ENCODE data around the gene DHCR24.

DHCR24 gene

DNA sequence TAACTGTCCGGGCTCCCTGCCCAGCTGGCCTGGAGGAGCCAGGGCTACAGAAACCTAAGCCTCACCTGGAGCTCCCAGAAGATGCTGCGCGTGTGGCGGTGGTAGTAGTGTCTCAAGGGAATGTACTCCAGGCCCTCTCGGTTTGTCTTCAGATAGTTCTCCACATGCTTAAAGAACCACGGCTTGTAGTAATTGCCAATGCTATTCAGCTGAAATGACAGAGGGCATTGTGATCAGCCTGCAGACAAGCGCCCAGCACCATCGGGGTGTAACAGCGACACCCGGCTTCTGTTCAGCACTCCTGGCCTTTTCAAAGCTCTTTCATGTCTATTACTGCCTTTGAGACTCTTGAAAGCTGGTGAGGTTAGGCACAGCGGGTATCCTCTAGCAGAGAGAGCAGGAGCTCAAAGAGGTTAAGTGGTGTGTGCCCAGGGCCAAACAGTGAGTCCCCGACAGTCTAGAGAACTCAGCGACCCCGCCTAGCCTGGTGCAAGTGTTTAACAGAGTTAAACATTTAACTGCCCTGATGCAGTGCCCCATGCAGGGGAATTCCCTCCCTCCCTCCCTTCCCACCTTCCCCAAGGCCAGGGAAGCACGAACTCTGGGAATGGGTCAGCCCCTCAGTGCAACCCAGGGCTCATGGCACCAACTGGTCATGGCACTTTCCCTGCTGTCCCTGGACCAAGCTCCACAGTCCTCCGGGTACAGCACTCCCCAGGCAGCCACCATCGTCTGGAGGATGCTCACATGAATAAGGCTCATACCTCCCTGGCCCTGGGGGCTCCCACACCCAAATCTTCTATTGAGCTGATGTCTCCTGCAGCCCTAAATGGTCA lies 21.5 kb downstream of the DHCR24 start:
- DNase-seq (ENCODE audit: low read depth), result no peak

DNA sequence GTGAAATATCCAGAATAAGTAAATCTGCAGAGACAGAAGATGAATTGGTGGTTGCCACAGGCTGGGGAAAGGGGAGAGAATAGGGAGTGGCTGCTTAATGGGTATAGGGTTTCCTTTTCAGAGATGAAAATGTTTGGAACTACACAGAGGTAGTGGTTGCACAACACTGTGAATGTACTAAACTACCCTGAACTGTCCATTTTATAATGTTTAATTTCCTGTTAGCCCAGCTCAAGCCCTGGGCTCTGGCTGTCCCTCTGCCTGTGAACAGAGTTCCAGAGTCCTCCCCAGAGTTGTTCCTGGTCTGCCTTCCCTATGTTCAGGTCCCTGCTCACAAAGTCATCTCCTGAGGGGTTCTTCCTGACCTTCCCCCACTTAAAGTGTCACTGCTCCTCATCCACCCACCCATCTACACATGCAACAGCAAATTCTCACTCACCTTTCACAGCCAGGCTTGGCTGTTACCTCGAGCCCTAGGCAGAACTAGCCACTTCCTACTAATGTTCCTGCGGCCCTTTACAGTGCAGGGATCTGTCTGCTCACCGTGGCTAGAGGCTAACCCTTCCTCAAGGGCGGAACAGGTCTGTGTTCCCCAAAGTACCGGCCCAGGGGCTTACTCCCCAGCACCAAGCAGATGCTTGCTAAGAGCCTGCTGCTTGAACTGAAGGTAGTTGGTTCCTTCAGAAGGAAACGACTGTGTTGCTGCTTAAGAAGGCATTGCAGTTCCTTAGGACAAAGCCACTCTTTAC lies 22.4 kb downstream of the DHCR24 start:
- no peak for DNase-seq (ENCODE audit: low read depth)

DNA sequence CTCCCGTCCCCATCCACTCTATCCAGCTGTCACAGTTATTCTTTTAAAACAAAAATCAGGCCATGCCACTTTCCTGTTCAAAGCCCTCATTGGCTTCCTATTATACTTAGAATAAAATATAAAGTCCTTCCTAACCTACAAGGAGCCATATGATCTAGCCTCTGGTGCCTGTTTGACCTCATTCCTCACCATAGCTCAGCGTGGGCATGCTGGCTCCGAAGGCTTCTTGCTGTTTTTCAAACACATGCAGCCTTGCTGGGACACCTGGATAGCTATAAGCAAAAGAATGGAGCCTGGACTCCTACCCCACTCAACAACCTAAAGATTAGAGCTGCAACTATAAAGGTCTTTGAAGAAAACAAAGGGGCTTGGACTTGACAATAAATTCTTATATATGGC lies 23.7 kb downstream of the DHCR24 start:
- no peak for DNase-seq (ENCODE audit: low read depth)

DNA sequence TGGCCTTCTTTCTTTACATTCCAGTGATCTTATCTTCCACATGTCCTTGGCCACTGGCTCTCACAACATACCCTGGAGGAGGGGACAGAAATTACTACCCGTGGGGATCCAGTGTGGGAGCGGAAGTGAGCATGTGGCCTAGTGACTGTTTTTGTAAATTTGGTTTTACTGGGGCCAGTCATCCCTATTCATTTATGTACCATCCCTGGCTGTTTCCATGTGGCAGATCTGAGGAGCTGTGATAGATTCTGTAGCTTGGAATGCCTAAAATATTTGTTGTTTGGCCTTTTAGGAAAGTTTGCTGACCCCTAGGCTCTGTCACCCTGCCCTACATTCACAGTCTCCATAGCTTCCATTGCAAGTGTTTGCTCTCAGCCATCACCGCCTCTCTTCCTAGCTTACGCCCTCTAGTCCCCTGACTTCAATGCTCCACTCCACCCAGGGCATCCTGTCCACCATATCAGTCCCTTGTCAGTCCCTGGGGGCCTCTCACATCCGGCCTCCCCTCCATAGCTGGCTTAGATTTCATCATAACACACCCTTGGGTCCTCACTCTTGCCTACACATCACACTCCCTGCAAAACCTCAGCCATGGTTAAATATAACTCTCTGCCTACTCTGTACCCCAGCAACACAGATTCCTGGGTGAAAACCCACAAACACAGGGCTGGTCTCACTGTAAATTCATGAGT lies 25.8 kb downstream of the DHCR24 start:
- no peak for DNase-seq (ENCODE audit: low read depth)

DNA sequence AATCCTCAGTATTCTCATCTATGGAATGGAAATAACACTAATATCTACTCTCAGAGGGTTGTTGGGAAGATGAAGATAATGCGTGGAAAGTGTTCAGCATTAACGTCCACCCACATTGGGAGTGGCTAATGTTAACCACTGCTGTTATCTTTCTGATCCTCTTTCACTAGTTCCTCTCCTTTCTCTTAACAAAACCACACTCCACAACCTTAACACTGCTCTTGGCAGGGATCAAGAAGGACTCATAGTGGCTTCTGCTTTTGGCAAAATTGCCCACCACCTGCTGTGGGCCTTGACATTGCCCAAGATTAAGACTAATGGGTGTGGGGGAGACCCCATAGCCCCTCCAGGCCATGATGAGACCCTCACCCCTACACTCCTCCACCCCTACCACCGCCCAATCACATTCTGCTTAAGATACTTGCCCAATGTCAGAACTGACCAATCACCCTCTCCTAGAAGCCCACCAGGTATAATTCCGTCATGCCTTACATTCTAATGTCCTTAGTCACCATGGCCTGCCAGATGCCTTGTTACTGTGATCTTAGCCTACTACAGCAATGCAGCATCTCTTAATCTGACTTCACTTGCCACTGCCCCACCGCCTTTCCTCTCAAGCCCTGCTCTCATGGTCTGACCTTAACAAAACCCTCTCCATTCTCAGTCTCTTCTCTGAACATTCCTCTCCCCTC lies 27.1 kb downstream of the DHCR24 start:
- DNase-seq (ENCODE audit: low read depth), result no peak

DNA sequence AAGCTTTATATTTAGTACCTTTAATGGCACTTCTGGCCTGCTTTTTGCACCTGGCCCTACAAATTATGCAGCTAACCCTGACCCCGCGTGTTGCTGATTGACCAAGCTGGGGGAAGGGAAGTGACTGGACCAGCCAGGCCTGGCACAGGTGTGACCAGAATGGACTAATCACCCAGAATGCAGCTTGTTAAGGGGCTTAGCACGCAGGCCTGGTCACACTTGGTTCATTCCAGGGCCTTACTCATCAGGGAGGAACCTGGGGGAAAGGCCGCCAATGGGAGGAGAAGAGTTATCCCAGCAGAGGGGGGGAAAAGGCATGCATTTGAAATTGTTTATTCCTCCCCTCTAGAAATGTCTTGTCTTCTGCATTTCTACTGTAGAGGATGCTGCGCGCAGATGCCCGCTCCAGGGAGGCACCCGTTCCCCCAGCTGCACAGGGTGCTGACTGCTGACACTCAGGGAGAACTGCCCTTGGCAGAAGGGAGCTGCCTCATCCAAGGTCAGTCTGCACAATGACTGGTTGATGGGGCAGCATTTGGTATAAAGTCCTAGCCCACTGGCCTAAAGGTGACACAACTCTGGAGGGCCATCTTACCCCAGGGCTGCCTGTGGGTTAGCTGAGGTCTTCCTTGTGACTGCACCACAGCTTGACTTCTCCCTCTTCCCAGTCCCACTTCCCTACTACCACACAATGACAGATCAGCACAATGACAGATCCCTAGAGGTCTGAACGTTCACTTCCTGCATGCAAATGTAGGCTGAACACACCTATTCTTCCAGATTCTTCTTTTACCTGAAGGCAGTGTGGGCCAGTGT lies 29.0 kb downstream of the DHCR24 start:
- no peak for DNase-seq (ENCODE audit: low read depth)

DNA sequence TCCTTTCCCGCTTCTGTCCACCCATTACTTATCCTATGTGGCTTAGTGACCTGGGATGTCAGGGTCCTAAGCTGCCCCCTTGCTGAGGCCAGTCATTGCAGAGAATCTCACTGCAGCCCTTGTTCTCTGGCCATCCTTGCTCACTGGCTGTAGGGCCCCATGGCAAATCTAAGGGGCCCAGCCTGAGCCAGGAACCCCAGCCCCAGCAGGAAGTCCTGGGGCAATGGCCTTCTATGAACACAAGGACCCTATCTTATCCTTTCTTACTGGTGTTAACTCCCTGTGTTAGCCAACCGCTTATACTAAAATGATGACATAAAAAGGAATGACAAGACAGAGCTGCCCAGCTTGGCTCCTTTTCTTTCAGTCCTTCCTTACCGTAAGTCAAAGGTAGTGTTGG lies 29.9 kb downstream of the DHCR24 start:
- no peak for DNase-seq (ENCODE audit: low read depth)

DNA sequence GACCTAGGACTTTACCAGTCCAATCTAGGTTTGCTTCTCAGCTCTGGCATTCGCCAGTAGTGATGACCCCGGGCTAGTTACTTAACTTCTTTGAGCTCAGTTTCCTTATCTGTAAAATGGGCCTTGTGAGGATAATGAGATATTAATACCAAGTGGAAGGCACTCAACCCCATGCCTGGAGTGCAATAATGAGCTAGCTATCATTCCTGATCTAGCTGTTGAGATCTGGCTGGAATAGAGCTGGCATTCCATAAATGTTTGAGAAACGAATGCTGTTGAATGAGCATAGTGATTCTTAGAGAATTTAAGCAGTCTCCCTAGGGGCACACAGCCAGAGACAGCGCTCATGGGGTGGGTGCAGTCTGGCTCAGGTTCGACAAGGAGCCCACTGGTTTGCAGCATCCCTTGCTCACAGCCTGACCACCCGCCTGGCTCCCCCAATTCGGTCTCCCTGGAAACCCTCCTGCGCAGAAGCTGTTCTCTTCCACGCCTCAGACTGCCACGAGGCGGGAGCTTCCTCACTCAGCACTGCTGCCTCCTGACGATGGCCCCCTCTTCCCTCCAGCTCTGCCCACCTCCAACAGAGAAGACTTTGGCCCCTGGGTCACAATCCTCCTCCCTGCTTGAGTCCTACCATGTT lies 32.5 kb downstream of the DHCR24 start:
- DNase-seq (ENCODE audit: low read depth), result no peak

DNA sequence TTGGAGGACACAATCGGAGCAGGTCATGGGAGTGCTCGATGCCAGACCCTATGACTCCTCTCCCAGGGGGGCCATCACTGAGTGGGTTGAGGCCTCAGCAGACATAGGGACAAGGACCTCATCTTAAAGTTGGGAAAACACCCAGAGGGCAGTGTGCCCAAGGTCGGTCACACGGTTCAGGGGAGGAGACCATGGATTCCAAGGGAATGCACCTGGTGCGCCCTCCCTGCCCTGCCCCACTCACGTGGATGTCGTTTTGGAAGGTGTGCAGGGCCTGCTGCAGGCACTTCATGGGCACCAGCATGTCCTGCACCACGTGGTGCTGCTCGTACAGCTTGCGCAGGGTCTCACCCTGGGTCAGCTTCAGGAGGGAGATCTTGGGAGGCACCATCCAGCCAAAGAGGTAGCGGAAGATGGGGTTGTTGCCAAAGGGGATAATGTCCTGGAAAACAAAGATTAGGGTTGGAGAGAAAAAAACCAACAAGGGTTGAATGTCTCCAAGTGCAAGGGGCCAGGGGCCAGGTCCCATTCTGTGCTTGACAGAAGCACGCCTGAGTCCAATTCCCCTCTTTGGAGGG lies 33.1 kb downstream of the DHCR24 start:
- DNase-seq (ENCODE audit: low read depth), result no peak

DNA sequence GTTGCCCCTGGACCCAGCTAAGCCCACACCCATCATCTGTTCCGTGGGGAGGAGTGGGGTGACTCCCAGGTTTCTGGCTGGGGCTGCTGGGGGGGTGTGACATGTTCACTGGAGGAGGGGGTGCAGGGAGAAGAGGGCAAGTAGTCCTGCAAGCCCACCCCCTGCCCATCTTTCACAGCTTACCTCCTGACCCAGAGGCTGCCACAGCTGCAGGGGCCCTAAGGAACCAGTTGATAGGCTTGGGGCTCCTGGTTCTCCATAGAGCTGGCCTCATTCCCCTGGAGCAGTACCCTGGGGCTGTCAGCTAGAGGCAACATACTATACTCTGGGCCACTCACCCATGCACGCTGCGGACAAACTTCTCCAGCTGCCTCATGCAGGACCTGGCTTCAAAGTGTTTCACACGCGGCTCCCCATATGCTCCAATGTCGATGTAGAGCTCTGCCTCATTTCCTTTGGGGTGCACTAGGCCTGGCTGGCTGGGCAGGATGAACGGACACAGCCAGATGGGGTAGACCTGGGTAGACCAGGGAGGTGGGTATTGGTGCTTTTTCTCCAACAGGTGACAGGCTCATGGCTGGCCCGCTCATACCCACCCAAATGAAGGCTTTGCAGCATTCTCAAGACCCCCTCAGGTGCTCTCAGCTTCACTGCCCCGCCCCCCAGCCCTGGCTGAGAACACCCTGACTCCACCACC lies 33.8 kb downstream of the DHCR24 start:
- DNase-seq (ENCODE audit: low read depth), result no peak

DNA sequence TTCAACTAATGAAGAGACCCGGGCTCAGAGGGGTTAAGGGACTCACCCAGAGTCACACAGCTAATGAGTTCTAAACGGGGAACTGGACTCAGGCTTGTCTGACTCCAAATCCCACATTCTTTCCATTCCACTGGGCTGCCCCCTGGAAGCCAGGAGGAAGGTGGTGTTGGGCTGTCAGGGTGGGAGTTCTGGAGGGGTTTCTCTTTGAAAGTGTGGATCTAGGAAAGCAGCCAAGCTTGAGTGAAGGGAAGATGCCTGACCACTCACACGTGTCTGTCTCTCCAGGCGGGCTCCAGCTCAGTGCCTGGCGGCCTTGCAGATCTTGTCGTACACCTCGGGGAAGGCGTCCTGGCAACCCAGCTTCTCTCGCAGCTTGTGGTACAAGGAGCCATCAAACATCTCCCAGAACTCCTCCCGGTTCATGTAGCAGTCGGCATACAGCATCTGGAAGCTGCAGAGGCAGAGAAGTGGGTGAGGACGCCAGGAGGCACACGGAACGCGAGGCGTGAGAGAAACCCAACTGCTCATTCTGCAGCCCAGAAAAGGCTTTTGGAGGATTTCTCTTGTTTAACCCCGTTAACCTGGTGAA lies 35.0 kb downstream of the DHCR24 start:
- DNase-seq (ENCODE audit: low read depth), result no peak

DNA sequence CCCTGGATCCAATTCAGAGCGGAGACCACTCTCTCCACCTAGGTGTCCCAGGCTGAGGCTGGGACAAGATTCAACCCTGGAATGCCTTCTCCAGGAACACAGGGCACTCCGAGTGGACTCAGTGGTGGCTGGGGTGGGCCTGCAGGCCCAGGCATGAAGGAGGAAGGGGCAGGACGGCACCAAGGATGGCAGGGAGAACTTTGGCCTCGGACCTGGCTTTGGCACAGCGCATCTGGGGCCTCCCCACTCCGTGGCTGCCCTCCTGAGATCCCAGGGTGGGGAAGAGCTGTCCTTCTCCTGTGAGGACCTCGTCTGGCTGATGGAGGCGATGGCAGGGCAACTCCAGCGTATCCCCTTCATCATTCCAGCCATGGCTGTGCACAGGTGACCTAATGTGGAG lies 35.6 kb downstream of the DHCR24 start:
- DNase-seq (ENCODE audit: low read depth), result no peak

DNA sequence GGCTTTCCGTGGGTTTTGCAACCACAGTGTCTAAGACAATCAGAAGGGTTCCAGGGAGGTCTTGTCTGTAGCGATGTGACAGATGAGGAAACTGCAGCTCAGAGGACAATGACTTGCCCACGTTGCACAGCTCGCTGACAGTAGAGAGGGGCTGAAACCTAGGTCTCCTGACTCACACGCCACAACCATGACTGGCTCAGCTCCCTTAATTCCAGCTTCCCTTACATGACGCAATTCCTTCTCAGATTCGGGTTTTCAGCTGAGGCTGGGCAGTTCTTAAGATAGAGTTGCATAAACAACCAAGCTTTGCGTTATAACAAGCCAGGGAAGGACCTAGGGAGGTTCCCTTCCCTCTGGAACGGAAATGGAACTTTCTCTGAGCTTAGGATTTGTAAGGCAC lies 36.3 kb downstream of the DHCR24 start:
- peak; percentile 98 for DNase-seq (ENCODE audit: low read depth)

DNA sequence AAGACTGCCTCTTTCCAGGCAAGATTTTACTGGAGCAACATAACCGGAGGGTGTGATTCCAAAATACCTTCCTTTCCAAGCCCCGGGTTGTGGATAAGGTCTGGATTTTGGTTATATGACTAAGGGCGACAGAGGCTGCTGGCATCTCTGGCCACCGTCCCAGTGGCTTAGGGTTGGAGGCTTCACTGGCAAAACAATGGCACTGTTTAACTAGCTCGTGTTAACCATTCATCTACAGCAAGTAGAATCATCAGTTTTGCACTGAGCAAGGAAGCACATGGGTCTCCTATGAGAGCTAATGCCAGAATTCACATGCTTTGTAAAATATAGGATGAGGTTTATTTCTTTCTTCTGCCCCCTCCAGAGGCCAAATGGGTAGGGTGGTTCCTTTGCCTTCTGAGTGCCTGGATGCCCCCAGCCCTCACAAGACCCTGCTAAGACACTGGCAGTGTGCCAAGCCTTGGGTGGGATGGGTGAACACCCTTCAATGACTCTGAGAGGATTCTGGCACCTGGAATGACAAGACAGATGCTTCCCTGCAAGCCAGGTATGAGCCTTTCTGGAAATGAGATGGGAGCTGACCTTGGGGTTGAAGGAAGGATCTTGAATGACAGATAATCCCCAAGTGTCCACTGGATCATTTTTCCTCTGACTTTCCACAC lies 36.8 kb downstream of the DHCR24 start:
- DNase-seq (ENCODE audit: low read depth), result peak; percentile 43

DNA sequence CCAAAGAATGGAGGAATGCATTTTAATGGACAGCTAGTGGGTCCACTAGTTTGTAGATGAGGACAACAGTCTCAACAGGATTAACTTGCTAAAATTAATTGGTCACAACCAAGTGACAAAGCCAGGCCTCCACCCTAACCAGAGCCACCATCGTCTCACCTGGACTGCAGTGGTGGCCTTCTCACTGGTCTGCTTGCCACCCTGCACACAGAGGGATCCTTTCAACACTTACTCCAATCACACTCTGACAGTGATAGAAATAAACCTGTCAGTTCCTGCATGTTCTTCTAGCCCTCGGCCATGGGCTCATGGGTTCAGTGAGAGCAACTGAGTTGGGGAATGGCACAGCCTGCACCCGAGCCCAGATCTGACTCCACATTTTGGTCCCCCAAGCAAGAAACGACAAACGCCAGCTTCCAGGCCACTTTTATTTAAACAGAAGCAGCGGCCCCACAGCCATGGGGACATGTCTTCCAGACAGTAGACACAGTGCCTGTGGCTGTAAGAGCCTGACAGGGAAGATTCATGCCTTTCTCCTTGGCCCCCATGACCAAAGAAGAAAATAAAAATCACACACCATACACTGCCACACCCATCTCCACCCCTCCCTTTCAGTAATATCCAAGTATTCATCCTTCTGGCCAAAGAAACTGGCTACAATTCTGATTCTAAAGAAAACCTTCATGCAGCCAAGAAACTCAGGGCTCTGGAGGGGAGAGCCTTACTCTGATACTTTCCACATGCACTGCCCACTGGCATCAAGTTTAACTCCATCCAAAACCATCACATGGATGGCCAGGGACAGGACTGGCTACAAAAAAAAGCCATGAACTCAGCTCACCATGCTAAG lies 37.6 kb downstream of the DHCR24 start:
- DNase-seq (ENCODE audit: low read depth), result peak; percentile 43

DNA sequence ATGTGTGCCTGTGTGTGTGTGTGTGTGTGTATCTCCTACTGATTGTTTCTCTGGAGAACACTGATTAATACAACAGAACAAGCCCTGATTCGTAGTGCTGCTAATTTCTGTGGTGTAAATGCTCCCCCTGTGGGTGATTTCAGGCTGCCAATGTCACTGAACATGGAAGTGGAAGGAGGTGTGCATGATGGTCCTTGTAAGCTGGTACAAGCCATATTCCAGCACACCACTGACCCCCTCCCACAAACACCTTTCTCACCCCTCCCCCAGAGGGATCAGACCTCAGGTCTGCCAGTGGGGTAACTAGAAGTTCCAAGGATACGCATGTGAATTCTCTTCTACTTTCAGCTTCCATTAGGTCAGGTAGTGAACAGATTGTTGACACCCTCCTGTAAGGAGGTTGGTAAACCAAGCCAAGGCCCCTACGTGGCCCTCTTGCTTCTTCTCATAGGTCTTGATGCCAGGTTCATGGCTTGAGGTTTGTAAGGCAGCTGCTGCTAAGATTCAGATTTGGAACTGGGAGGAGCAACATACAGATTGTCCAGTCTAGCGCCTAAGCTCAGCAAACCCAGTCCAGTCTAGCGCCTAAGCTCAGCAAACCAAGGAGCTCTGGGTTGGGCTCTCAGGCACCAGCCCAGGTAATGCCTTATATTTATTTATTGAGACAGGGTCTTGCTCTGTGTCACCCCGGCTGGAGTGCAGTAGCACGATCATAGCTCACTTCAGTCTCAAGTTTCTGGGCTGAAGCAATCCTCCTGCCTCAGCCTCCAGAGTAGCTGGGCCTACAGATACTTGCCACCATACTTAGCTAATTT lies 38.7 kb downstream of the DHCR24 start:
- no peak for DNase-seq (ENCODE audit: low read depth)

DNA sequence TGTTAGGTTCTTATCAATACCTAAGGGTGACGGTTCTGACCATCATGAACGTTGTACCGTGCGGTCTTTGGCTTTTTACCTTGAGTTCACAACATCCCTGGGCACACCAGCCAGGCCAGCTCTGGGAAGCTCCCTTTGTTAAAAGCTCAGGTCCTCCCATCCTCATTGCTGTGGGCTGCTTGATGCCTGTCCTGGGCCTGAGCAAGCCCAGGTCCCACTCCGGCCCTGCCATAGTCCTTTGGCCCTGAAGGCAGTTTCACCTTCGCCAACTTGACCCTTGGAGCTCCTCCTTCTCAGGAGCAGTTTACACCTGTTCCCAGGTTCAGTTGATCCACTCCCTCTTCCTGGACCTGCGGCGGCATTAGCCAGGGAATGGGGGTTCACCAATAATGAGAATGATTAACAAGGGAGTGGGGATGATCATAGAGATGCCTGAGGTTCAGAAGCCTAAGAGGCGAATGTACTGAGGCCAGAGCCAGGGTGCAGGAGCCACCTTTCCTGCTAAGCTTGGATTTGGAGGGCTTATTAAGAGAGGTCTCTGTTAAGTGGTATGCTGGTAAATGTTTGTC lies 40.2 kb downstream of the DHCR24 start:
- no peak for DNase-seq (ENCODE audit: low read depth)
